H9 (cell line): ENCODE data around the gene BHLHE40. TPM values are rescaled to one million over a fixed set of nuclear protein-coding genes. Genes with fewer than 3 reads are reported as not detected.

ENCODE experiments used
- DNase-seq: peaks from one replicate; pipeline ENCODE4 v3.0.0-alpha.2; 2017
- H2AFZ ChIP-seq: one replicate; pipeline ENCODE4 v1.6.1; 2013; ENCODE audit warnings: mild to moderate bottlenecking, low read length, control low read depth, moderate library complexity
- H2AK5ac ChIP-seq: 2 replicates; pipeline ENCODE4 v1.6.1; 2013; ENCODE audit warnings: low read length, control low read depth, mixed read lengths; ENCODE audit not compliant: insufficient read length
- H2BK120ac ChIP-seq: one replicate; pipeline ENCODE4 v1.6.1; 2013; ENCODE audit warnings: low read depth, mild to moderate bottlenecking, low read length, control low read depth, inconsistent platforms; ENCODE audit not compliant: poor library complexity, severe bottlenecking
- H2BK12ac ChIP-seq: 2 replicates; pipeline ENCODE4 v1.6.1; 2013; ENCODE audit warnings: low read length, control low read depth, mixed read lengths, low read depth; ENCODE audit not compliant: insufficient read length
- H2BK15ac ChIP-seq: 2 replicates; pipeline ENCODE4 v1.6.1; 2013; ENCODE audit warnings: low read depth, low read length, control low read depth
- H2BK20ac ChIP-seq: one replicate; pipeline ENCODE4 v1.6.1; 2013; ENCODE audit warnings: low read depth, mild to moderate bottlenecking, low read length, control low read depth, inconsistent platforms; ENCODE audit not compliant: poor library complexity, severe bottlenecking
- H2BK5ac ChIP-seq: 2 replicates; pipeline ENCODE4 v1.6.1; 2013; ENCODE audit warnings: low read length, control low read depth, mixed read lengths; ENCODE audit not compliant: insufficient read length
- H3K14ac ChIP-seq: 2 replicates; pipeline ENCODE4 v1.6.1; 2013; ENCODE audit warnings: low read length, control low read depth; ENCODE audit not compliant: insufficient read depth
- H3K18ac ChIP-seq: 2 replicates; pipeline ENCODE4 v1.6.1; 2013; ENCODE audit warnings: low read depth, mild to moderate bottlenecking, mixed read lengths, low read length, control low read depth; ENCODE audit not compliant: insufficient read length
- H3K23ac ChIP-seq: 2 replicates; pipeline ENCODE4 v1.6.1; 2013; ENCODE audit warnings: low read length, control low read depth, mixed read lengths, low read depth; ENCODE audit not compliant: insufficient read length
- H3K23me2 ChIP-seq: 2 replicates; pipeline ENCODE4 v1.6.1; 2013; ENCODE audit warnings: low read depth, mild to moderate bottlenecking, mixed read lengths, low read length, control low read depth; ENCODE audit not compliant: insufficient read length, poor library complexity, severe bottlenecking
- H3K27ac ChIP-seq: 2 replicates; pipeline ENCODE4 v1.5.1; 2013; ENCODE audit warnings: low read length, control low read depth, mixed read lengths, low read depth; ENCODE audit not compliant: insufficient read length
- H3K27me3 ChIP-seq: 2 replicates; pipeline ENCODE4 v1.6.1; 2013; ENCODE audit warnings: low read length, control low read depth, inconsistent platforms; ENCODE audit not compliant: insufficient read depth
- H3K4ac ChIP-seq: 2 replicates; pipeline ENCODE4 v1.6.1; 2013; ENCODE audit warnings: low read depth, mild to moderate bottlenecking, control low read depth, inconsistent platforms, low read length, moderate library complexity
- H3K4me1 ChIP-seq: 2 replicates; pipeline ENCODE4 v1.6.1; 2013; ENCODE audit warnings: low read length, control low read depth, inconsistent platforms; ENCODE audit not compliant: insufficient read depth
- H3K4me2 ChIP-seq: 2 replicates; pipeline ENCODE4 v1.6.1; 2013; ENCODE audit warnings: low read length, control low read depth, mixed read lengths; ENCODE audit not compliant: insufficient read length, insufficient read depth
- H3K56ac ChIP-seq: 2 replicates; pipeline ENCODE4 v1.6.1; 2013; ENCODE audit warnings: low read depth, mild to moderate bottlenecking, mixed read lengths, low read length, control low read depth; ENCODE audit not compliant: insufficient read length
- H3K79me1 ChIP-seq: 2 replicates; pipeline ENCODE4 v1.6.1; 2013; ENCODE audit warnings: low read depth, mild to moderate bottlenecking, moderate library complexity, low read length, control low read depth, inconsistent platforms; ENCODE audit not compliant: insufficient read depth, poor library complexity, severe bottlenecking
- H3K79me2 ChIP-seq: 2 replicates; pipeline ENCODE4 v1.6.1; 2013; ENCODE audit warnings: low read length, control low read depth, inconsistent platforms; ENCODE audit not compliant: insufficient read depth
- H3K9ac ChIP-seq: 2 replicates; pipeline ENCODE4 v1.6.1; 2013; ENCODE audit warnings: low read length, control low read depth, mixed read lengths; ENCODE audit not compliant: insufficient read length; ENCODE audit errors: extremely low read depth
- H3K9me3 ChIP-seq: one replicate; pipeline ENCODE4 v1.6.1; 2013; ENCODE audit warnings: low read depth, low read length, inconsistent platforms; ENCODE audit not compliant: control insufficient read depth
- H3T11ph ChIP-seq: one replicate; pipeline ENCODE4 v1.6.1; 2013; ENCODE audit warnings: mild to moderate bottlenecking, low read length, control low read depth, inconsistent platforms
- H4K20me1 ChIP-seq: one replicate; pipeline ENCODE4 v1.6.1; 2013; ENCODE audit not compliant: control insufficient read depth, insufficient read length, insufficient read depth
- H4K5ac ChIP-seq: 2 replicates; pipeline ENCODE4 v1.6.1; 2013; ENCODE audit warnings: low read depth, mild to moderate bottlenecking, mixed read lengths, low read length, control low read depth; ENCODE audit not compliant: insufficient read length
- H4K8ac ChIP-seq: replicated peaks from 2 replicates; pipeline ENCODE4 v1.6.1; 2013; ENCODE audit warnings: low read length, control low read depth, mixed read lengths, low read depth; ENCODE audit not compliant: insufficient read length
- H4K91ac ChIP-seq: 2 replicates; pipeline ENCODE4 v1.6.1; 2013; ENCODE audit warnings: low read depth, mild to moderate bottlenecking, moderate library complexity, mixed read lengths, low read length, control low read depth; ENCODE audit not compliant: insufficient read length
- H3K27ac Mint-ChIP-seq, 3 experiments: 2 replicates in 2 of 3; 3 replicates in 1 of 3; pipeline ENCODE4 v1.8.0; 2020 to 2021; ENCODE audit warnings: mixed read lengths in 3 of 3, mild to moderate bottlenecking in 1 of 3, moderate library complexity in 1 of 3
- H3K27me3 Mint-ChIP-seq: 2 replicates; pipeline ENCODE4 v1.8.0; 2021; ENCODE audit warnings: low read depth, mild to moderate bottlenecking, moderate library complexity, mixed read lengths
- H3K36me3 Mint-ChIP-seq, 3 experiments: 2 replicates in 2 of 3; 3 replicates in 1 of 3; pipeline ENCODE4 v1.8.0; 2020 to 2021; ENCODE audit warnings: low read depth in 3 of 3, mixed read lengths in 3 of 3; ENCODE audit not compliant: insufficient read depth in 1 of 3
- H3K4me1 Mint-ChIP-seq, 2 experiments: 2 replicates each; pipeline ENCODE4 v1.8.0; 2020; ENCODE audit warnings: mixed read lengths in 2 of 2
- H3K4me3 Mint-ChIP-seq, 2 experiments: 2 replicates in 1 of 2; 3 replicates in 1 of 2; pipeline ENCODE4 v1.8.0; 2020 to 2021; ENCODE audit warnings: mild to moderate bottlenecking in 2 of 2, mixed read lengths in 2 of 2, moderate library complexity in 1 of 2
- H3K9me3 Mint-ChIP-seq, 2 experiments: 2 replicates in 1 of 2; 3 replicates in 1 of 2; pipeline ENCODE4 v1.8.0; 2020; ENCODE audit warnings: mild to moderate bottlenecking in 2 of 2, mixed read lengths in 2 of 2, moderate library complexity in 1 of 2
- WGBS: extraction: QIAGEN DNeasy Blood & Tissue Kit; methylation state at CpG from one replicate; pipeline ENCODE4 v1.1.7; 2013; ENCODE audit warnings: missing lambda C conversion rate, low lambda C conversion rate, mixed read lengths; ENCODE audit not compliant: insufficient read length; ENCODE audit errors: extremely low coverage; 5-methylcytosine and 5-hydroxymethylcytosine counted together
- total RNA-seq: library from RNA; stranded (reverse); gene quantifications from 2 replicates; pipeline ENCODE4 v1.2.1, GENCODE V29; 2021
- TF ChIP-seq, protein P1 (sequence below): fragments of 200-600 bp; sonication (generic); conservative IDR thresholded peaks from 3 replicates; pipeline ENCODE4 v1.8.0; 2021; ENCODE audit warnings: antibody characterized with exemption, mild to moderate bottlenecking

BHLHE40 gene
- total RNA-seq, 1 experiment from 2014 or later, result 4.1 TPM

DNA sequence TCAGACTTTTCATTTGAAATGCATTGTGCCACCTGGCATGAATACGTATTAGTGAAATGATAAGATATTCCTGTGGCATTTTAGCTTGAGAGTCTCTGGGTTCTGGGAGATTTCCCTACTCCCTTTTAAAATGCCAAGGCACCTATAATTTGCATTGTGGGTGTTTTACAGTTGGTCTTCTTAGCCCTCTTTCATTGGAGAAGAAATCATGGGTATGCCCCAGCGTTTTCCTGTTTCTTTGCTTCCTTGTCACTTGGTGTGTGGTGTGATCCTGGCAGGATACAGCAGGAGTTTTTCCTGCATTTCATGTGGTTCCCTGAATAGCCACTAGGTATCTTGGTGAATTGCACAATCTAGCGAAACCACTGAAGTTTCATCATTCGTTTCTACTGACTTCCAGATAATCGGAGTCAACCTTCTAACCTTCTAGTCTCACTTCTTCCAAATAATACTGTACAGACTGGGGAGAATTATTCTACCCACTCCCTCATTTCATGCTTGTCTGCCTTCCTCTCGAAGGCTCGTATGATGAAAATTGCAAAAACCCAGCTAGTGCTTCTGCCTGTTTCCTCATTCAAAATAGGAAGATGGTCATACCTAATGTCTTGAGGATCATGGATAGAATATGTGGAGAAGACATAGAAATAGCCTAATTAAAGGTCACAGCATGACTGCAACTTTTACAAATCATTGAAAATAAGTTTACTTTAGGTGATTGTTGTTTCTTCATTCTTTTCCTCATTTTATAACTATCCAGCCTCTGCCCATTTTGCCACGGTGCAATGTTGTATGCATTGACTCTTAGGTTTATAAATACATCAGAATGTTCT, 2.6 kb downstream of the BHLHE40 start:
- no peak overlapping the region for H2BK15ac ChIP-seq
- no peak overlapping the region for H4K5ac ChIP-seq
- DNase-seq, result no peak
- H4K20me1 ChIP-seq, result no peaks in the 10 kb centered on the region
- H3K36me3 Mint-ChIP-seq, result peaks cover 3 to 12% (median 7%) of the 10 kb centered on the region in 3 experiments; a peak in 5 of 7 replicates
- H2AFZ ChIP-seq, result no peak overlapping the region
- no peaks in the 10 kb centered on the region; a peak in 1 of 5 replicates for H3K9me3 Mint-ChIP-seq
- no peak overlapping the region for H2AK5ac ChIP-seq
- H3K27me3 ChIP-seq, result no peaks in the 10 kb centered on the region; the same call in 1 of the 2 replicates
- H3T11ph ChIP-seq, result no peak overlapping the region
- no peak overlapping the region for H4K8ac ChIP-seq
- no peak overlapping the region for H3K56ac ChIP-seq
- WGBS, result no CpG with 5 or more reads among the region's 8 CpGs
- H3K4ac ChIP-seq, result no peak overlapping the region
- H3K4me1 Mint-ChIP-seq, result peaks cover 48 to 52% of the 10 kb centered on the region in 2 experiments
- H2BK120ac ChIP-seq, result no peak overlapping the region
- H3K27ac Mint-ChIP-seq, result no peak overlapping the region
- no peak overlapping the region for H3K4me2 ChIP-seq
- H3K4me1 ChIP-seq, result peaks cover 6% of the 10 kb centered on the region
- no peak overlapping the region for H3K9ac ChIP-seq
- TF ChIP-seq, protein P1, sequence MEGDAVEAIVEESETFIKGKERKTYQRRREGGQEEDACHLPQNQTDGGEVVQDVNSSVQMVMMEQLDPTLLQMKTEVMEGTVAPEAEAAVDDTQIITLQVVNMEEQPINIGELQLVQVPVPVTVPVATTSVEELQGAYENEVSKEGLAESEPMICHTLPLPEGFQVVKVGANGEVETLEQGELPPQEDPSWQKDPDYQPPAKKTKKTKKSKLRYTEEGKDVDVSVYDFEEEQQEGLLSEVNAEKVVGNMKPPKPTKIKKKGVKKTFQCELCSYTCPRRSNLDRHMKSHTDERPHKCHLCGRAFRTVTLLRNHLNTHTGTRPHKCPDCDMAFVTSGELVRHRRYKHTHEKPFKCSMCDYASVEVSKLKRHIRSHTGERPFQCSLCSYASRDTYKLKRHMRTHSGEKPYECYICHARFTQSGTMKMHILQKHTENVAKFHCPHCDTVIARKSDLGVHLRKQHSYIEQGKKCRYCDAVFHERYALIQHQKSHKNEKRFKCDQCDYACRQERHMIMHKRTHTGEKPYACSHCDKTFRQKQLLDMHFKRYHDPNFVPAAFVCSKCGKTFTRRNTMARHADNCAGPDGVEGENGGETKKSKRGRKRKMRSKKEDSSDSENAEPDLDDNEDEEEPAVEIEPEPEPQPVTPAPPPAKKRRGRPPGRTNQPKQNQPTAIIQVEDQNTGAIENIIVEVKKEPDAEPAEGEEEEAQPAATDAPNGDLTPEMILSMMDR, result peak; percentile 48; the same call in 2 of the 3 replicates
- no peak overlapping the region for H3K18ac ChIP-seq
- no peak overlapping the region for H2BK20ac ChIP-seq
- H3K9me3 ChIP-seq, result no peaks in the 10 kb centered on the region
- no peak overlapping the region for H2BK12ac ChIP-seq
- no peak overlapping the region for H3K27ac ChIP-seq
- H3K23me2 ChIP-seq, result peaks cover 40% of the 10 kb centered on the region
- H3K27me3 Mint-ChIP-seq, result peaks cover 59% of the 10 kb centered on the region
- peak overlapping the region in 1 of 2 experiments; percentile 61; a peak in 3 of 5 replicates for H3K4me3 Mint-ChIP-seq
- H4K91ac ChIP-seq, result no peak overlapping the region
- H2BK5ac ChIP-seq, result no peak overlapping the region
- no peaks in the 10 kb centered on the region for H3K79me1 ChIP-seq
- H3K14ac ChIP-seq, result no peak overlapping the region
- H3K79me2 ChIP-seq, result no peaks in the 10 kb centered on the region
- no peak overlapping the region for H3K23ac ChIP-seq
